Hematopoietic multipotent progenitor cell treated with erythropoietin and hydrocortisone succinate and interleukin-3 and kit ligand, for 6 days (in vitro differentiated cells): Measurements from ENCODE around the gene ADAMTS14.

Experiments
- DNase-seq: peaks from one replicate; pipeline ENCODE4 v3.0.0-alpha.2; 2015

ADAMTS14 gene

DNA sequence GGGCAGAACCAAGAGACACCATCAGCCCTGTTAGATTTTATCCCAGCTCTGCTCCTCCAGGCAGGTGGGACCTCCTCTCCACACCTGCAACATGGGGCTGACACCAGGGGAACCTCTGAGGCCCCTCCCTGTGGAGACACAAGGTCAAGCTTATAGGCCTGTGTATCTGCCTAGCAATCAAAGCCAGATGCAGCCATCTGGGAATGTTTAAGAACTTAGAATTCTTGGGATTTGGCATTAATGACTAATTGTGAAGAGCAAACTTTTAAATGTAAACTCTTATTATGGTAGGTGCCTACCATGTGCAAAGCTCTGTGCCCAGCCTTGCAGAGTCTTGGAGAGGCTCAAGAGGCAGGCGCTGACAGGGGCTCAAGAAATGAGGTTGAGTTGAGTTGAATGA lies 60.7 kb downstream of the ADAMTS14 start:
- DNase-seq: no peak

DNA sequence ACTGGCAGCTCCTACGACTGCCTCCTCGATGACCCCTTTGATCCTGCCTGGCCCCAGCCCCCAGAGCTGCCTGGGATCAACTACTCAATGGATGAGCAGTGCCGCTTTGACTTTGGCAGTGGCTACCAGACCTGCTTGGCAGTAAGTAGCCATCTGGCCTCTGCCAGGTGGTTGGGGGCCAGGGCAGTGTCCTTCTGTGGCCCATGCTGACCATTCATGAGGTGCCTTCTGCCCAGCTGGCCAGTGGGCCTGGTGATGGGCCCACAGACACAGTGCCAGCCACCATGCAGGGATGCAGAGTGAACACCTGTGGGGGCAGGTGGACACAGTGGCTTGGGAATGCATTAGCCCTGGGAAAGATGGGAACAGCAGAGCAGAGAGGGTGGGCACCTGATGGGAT lies 62.9 kb downstream of the ADAMTS14 start:
- DNase-seq: no peak

DNA sequence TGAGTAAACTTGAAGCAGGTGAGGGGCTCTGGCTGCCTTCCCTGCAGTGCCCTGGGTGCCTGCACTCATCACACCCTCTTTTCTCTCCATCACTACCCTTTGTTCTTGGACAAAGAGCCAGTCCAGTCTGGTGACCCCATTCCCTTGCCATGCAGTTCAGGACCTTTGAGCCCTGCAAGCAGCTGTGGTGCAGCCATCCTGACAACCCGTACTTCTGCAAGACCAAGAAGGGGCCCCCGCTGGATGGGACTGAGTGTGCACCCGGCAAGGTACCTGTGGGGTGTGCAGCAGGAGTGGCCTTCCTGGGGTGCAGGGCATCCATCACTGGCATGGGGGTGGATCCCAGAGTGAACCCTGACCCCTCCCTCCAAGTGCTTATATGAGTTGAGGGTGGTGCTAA lies 64.2 kb downstream of the ADAMTS14 start:
- DNase-seq: no peak

DNA sequence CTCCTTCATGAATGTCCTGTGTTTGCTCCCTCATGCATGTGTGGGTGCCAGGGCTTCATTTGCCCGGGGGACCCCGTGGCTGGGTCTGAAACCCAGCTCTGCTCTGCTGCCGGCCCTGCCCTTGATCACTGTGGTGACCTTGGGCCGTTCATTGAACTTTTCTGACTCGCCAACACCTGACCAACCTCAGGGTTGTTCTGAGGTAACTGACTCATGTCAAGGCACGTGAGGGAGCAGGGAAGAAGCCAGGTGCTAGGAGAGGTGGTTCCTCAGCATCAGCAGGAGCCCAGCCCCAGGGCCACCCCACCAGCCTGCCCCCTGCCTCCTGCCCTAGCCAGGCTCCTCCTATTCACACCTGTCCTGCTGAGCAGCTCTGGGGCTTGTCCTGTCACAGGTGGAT lies 64.9 kb downstream of the ADAMTS14 start:
- no peak for DNase-seq

DNA sequence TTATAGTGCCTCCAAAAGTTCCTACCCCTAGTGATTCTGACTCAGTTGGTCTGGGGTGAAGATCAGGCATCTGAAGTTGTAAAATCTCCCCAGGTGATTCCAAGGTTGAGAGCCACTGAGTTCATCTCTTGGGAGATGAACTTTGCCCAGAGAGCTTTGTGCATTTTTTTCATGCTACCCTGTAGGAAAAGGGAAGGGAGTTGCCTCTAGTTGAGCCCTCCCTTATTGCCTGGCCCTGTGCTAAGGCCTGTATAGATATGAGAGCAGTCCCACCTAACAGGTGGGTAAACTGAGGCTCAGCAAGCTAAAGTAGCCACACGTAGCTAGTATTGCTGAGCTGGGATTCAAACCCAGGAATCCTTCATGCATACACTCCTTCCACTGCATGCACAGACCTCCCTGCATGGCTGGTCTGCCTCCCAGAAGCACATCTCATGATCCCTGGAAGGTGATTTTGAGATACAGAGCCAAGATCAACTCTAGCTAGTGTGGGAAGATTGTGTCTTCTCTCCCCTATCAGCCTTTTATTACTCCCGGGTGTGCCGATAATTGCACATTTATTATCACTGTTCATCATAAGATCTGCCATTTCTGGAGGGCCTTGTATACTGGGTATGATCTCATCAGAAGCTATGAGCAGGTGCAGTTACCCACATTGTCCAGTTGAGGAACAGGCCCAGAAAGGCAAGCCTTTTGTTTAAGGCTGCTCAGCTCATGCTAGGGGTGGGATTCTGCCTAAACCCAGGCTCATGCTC lies 65.9 kb downstream of the ADAMTS14 start:
- peak; percentile 30 for DNase-seq

DNA sequence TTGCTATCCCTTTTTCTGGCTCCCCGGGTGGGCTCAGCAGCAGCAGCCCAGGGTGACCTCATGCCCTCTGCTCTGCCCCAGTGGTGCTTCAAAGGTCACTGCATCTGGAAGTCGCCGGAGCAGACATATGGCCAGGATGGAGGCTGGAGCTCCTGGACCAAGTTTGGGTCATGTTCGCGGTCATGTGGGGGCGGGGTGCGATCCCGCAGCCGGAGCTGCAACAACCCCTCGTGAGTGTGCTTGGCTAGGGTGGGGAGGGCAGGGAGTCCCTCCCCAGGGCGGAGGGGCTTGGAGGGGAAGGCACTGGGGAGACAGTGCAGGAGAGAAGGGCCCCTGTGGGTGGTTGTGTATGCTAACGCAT lies 66.4 kb downstream of the ADAMTS14 start:
- no peak for DNase-seq

DNA sequence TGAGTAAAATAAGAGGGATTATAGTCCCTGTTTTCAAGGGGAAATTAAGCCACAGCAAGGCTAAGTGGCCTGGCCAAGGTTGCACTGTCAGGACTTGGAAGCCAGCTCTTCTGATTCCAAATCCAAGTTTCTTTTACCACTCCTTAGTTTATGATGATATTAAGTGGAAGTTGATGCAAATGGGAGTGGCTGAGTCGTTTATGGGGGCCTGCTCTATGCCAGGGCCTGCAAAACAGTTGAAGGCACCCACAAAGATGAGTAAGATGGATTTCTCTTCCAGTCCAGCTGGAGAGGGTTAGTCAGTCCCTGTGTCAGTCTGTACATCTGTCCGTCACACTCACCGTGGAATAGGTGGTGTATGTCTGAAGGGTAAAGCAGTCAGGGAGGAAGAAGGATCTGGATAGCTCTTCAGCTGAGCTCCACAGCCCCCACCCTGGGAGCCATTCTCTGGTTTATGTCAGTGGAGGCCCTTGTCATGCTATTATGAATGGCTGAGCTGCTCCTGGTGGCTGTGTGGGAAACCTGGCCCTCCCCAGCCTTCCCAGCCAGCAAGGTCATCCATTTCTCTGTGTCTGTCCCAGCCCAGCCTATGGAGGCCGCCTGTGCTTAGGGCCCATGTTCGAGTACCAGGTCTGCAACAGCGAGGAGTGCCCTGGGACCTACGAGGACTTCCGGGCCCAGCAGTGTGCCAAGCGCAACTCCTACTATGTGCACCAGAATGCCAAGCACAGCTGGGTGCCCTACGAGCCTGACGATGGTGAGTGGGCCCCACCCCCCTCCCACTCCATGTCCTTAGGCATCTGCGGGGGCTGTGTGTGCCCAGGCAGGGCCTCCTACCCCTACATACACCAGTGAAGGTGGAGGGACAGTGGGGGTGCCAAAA lies 68.3 kb downstream of the ADAMTS14 start:
- no peak for DNase-seq

DNA sequence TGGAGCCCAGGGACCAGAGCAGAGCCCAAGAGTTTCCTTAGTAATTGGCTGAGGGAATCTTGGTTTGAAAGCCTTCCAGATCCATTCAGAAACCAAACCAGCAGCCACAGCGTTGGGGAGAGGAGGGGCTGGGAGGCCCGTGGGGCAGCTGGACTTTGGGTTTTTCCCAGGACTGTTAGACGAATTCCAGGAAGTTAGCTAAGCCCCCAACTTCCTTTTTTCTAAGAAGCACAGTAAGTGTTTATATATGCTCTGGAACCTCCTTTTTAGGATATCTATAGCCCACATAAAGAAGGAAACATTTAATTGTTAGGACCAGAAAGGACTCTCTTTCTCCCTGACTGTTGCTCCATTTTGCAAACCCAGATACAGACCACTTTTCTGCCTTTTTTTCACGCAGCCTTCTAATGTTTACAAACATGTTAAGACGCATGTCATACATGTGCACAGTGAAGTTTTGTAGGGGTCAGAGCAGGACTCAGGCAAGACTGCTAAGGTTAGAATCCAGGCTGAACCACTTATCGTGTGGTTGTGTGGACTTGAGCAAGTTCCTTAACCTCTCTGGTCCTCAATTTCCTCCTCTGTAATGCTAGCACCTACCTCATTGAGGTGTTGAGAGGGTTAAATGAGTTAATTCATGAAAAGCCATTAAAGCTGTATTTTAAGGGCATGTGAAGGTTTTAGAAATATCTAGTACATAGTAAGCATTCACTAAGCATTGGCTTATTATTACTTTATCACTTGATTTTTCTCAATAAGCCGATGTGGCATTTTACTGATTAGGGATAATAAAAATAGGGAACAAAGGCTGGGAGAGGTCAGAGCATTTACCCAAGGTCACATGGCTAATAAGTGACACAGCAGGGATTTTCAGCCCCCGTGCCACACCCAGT lies 70.5 kb downstream of the ADAMTS14 start:
- peak; percentile 66 for DNase-seq

DNA sequence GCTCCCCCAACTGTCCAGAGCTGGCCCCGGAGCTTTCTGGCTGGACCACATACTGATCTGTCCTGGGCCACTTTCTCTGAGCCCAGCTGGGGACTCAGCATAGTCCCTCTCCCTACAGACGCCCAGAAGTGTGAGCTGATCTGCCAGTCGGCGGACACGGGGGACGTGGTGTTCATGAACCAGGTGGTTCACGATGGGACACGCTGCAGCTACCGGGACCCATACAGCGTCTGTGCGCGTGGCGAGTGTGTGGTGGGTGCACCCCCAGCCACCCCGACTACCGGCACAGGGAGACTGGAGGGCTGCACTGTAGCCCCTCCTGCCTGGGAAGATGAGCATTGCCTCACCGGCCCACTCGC lies 71.1 kb downstream of the ADAMTS14 start:
- DNase-seq: no peak

DNA sequence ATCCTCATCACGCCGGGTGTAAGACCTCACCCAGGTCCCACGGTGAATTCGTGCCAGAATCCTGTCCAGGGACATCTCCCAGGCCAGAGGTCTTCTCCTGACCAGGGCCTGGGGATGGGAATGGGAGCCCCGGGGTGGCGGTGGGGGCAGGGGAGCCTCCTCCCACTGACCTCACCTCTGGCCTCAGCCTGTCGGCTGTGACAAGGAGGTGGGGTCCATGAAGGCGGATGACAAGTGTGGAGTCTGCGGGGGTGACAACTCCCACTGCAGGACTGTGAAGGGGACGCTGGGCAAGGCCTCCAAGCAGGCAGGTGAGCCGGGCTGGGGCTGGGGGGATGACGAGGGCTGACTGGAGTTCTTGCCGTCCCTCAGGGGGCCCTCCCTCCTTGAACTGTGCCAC lies 71.6 kb downstream of the ADAMTS14 start:
- DNase-seq: no peak

DNA sequence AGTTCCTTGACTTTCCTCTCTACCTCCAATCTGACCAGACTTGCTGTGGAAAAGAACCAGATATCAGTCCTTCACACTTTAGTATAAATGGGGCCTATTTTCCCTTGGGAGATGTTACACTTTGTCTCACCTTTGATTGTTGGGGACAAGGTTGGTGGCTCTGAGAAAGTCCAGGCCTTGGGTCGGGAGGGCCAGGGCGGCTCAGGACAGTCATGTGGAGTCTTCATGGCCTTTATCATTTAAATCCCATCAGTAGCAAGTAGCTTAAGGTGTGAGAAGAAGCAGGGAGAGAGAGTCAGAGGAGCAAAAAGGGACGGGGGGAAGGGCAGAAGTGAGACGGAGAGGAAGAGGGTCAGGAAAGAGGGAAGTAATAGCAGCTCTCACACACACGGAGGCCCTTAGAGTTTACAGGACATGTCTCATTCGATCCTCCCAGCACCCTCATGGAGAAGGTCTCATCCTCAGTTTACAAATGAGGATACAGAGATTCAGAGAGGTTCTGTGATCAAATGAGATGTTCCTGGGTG lies 72.4 kb downstream of the ADAMTS14 start:
- DNase-seq: peak; percentile 28

DNA sequence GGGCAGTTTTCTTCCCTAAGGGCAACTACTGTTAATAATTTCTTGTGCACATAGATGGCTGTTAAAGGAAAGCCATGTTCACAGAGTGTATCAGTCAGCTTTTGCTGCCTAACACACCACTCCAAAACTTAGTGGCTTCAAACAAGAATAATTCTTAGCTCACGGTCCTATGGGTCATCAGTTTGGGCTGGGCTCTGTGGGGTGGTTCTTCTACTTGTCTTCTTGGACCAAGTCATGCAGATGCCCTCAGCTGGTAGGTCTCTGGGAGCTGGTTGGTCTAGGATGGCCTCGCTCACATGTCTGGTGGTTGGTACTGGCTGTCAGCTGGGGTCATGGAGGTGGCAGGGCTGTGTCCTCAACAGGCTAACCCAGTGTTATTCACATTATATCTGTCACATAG lies 73.2 kb downstream of the ADAMTS14 start:
- no peak for DNase-seq

DNA sequence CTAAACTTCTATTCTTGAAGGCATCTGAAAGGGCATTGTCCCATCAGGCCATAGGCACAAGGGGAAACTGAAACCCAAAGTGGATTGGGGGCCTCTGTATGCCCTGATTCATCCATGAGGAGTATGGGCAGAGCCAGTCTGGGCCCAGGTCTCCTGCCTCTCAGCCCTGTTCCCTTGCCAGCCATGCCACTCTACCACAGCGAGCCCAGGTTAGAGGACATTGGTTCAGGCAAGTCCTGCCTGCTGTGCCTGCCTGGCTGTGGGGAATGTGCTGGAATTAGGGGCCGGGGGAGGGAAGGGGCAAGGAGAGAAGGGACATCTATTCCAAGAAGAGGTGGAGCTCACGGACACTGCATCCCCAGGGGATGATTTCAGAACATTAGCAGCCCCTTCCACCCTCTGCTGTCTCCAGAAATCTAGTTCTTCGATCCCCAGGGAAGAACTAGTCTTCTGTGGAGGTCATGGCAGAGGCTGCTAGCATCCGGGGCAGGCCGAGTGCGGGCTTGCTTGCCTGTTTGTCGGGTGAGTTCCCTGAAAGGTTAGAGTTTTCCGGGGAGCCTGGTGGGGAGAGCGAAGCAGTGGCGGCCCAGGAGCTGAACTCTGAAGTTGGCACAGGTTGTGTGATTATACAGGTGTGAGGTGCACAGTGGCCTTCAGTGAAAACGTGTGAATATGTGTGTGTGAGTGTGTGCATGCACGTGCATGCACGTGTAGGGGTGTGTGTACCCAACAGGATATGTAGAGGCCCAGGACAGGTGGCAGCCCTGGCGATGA lies 75.1 kb downstream of the ADAMTS14 start:
- no peak for DNase-seq

DNA sequence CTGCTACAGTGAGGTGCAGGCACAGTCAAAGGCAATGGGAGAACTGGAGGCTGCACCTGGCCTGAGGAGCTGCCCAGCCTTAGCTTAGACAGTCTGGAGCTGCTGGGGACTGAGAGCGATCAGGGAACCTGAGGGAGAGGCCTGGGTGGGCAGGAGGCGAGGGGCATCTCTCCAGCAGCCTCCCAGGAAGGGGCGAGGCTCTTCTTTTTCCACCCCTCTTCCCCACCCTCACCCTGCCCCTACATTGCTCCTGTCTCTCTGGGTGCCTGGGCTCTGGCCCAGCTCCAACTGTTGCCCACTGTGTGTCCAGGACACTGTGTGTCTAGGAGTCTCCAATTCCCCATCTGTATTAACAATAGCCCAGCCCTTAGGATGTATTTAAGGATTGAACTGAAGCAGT lies 76.0 kb downstream of the ADAMTS14 start:
- no peak for DNase-seq

DNA sequence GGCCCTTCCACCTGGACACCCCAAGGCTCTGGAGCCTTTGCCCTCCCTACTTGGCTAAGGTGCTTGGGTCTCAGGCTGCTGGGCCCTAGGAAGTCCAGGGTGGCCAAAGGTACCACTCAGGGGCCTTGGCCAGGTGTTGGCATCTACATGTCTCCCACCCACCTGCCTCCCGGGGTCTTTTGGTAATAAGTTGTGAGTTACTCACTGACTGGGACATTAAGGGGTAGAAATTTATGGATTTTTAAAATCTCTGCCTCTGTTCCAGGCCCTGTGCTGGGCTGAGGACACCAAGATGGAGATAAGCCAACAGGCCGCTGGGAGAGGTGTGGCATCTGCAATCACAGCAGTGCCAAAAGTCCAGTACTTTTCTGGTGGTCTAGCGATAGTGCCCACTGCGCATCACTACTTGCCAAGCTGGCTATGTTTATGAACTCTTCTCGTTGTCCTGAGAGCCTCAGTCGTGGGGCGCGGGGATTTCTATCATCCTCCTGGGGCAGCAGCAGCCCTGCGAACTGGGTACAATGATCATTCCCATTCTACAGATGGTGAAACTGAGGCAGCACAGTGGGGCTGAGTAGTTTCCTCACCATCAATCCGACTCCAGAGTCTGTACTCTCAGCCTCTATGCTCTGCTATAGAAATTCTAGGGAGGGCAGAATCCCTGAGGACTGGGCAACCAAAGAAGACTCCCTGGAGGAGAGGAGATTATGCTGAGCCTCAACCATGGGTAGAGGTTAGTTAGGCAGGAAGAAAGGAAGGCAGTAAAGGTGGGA lies 76.7 kb downstream of the ADAMTS14 start:
- no peak for DNase-seq

DNA sequence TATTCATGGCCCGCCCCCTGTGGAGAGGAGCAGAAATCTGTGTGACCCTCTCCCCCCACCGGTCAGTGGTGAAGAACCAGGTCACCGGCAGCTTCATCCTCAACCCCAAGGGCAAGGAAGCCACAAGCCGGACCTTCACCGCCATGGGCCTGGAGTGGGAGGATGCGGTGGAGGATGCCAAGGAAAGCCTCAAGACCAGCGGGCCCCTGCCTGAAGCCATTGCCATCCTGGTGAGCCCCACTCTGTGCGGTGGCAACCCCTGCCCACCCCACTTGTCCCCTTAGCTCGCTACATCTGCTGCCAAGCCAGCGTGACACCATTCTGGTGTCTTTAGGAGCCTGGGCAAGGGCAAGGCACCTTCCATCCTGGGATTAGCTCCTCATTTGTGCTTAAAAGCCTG lies 77.5 kb downstream of the ADAMTS14 start:
- DNase-seq: no peak

DNA sequence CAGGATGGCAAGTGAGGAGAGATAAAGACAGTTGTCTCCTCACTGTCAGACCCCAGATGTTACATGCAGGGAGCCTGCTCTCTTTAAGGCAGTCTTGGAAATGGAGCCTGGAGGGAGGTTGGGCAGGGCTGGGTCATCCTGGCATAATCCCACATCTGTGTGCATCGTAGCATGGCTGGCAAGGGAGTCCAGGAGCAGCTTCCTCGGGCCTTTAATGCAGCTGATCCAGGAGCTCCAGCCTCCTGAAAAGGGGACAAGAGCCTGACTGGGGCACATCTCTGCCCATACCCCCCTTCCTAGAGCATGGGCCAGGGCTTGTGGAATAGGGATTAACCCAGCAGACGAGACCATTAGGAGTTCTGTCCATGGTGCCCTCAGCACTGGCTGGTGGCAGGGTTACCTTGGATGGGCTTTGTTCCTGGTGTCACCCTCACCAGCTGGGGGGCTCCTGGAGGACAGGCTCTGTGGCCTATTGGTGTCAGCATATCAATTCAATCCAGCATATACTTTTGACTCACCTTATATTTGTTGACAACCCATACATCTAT lies 77.9 kb downstream of the ADAMTS14 start:
- no peak for DNase-seq

DNA sequence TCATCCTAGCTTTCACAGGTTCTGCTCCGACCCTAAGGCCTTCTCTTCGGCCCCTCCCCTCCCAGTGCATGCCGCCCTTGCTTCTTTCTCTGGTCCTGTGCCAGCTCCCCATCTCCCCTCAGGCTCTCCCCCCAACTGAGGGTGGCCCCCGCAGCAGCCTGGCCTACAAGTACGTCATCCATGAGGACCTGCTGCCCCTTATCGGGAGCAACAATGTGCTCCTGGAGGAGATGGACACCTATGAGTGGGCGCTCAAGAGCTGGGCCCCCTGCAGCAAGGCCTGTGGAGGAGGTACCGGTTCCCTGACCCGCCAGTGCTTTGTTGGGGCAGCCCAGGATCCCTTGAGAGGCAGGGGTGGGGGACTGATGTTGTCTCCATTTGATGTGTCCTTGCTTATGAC lies 79.0 kb downstream of the ADAMTS14 start:
- no peak for DNase-seq

DNA sequence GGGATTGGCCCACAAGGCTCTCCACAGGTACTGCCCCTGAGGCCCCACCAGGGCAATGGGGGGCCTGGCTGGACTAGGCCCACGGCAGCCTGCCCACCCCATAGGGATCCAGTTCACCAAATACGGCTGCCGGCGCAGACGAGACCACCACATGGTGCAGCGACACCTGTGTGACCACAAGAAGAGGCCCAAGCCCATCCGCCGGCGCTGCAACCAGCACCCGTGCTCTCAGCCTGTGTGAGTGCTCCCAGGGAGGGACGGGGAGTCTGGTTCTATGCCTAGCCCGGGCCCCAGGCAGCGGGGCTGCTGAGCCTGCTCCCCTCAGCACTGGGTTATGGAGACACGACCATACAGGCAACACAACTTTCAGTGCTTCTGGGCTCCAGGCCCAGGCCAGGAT lies 79.7 kb downstream of the ADAMTS14 start:
- DNase-seq: no peak

DNA sequence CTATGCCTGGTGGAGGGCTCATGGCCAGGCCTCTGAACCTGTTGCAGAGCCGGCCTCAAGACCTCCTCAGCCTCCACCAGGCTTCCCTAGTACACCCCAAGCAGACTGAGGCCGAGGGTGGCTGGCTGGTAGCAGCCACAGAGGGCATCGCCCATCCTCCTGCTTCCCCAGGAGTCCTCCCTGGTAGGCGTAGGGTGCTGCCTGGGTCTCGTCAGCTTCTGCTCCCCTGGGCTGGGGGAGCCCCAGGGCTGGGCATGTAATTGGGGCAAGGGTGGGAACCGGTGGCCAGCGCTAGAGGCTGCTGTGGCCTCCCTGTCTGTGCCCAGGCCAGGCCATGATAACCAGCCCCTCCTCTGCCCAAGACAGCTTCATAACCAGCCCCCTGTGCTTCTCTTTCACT lies 80.3 kb downstream of the ADAMTS14 start:
- no peak for DNase-seq

DNA sequence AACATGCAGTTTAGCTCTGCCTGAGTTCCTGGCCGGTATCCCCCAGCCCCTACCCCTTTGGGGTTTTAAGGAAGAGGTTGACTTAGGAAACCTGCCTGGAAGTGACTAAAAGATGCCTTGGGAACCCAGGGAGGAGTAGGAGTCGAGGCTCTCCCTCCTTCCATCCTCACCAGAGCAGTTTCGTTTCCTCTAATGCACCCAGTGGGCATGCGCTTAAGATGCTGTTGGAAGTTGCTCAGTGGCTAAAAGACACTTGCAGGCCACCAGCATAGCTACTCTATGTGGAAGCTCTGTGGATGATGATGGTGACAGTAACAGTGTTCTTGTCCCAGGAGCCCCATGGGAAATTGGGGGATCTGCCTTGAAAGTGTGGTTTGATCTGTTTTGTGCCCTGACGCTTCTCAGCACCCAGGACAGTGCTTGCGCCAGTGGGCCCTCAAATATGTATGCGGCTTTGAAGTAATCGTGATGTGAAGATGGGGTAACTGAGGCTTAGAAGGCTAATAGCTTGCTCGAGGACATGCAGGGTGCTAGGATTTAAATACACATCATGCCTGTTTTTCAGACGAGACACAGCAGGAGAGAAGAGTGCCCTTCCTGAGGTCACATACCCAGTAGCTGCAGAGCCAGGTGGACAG lies 80.8 kb downstream of the ADAMTS14 start:
- no peak for DNase-seq
